NCI-H2029 (cell line): Measurements from ENCODE around the gene BCDIN3D.
"Not testable (repeated sequence)": the region's sequence is repeated elsewhere in the genome, so short reads cannot be mapped to it uniquely, and the experiment has no call there.

Experiments used
- DNase-seq: peaks from one replicate; lab custom pipeline; 2025; lab: John Stamatoyannopoulos, UW

The BCDIN3D gene

DNA sequence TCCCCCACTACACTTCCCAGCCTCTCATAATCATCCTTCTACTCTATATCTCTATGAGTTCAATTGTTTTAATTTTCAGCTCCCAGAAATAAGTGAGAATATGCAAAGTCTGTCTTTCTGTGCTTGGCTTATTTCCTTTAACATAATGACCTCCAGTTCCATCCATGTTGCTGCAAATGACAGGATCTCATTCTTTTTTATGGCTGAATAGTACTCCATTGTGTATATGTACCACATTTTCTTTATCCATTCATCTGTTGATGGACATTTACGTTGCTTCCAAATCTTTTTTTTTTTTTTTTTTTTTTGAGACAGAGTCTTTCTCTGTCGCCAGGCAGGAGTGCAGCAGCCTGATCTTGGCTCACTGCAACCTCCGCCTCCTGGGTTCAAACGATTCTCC, 13.0 kb upstream of the BCDIN3D start:
- DNase-seq = not testable (repeated sequence)

DNA sequence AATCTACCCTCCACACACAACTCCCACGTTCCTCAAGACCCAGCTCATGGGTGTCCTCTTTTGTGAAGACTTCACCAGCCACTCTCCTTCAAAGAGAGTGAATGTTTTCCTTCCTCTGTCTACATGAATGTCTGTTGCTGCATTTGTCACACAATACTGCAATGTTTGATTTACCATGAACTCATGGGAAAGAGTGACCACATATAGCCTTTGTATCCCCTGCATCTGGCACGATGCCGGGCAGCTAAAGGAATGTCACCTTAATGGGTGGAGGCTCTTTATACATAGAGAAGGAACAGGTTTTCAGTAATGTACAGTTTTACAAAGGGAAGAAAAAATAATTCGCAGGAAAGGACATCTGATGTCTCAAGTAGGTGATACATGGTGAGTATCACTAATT, 12.1 kb upstream of the BCDIN3D start:
- no peak for DNase-seq

DNA sequence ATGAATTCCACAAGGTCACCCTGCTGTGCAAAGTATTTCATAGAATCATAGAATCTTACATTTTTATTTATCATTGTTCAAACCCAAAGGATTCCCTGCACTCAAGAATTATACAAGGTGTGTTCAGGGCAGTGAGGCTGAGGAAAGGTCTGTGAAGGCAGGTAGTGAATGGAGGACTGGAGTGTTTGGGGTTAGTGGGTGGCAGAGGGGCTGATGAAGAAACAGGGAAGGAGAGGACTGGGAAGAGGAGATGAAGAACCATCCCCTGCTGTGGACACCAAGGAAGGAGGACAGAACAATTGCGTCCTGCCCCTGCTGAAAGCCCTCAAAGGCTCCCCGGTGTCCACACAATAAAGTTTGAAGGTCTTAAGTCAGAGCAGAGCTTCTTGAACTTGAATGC, 10.8 kb upstream of the BCDIN3D start:
- no peak for DNase-seq

DNA sequence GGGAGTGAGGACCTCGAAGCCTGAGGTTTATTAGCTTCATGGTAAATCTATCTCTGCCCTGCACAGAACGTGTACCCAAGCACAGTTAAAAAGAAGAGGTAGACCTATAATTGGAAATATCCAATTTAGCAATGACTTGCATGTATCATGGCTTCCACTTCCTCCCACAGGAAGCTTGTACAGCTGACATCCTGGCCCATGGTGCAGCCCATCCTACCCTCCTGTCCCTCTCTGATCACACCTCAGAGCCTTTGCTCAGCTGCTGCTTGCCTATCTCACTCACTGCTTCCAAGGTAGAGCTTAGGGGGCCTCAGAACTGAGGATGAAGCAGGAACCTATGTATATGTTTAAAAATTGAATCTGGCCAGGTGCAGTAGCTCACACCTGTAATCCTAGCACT, 4.3 kb upstream of the BCDIN3D start:
- DNase-seq = no peak

DNA sequence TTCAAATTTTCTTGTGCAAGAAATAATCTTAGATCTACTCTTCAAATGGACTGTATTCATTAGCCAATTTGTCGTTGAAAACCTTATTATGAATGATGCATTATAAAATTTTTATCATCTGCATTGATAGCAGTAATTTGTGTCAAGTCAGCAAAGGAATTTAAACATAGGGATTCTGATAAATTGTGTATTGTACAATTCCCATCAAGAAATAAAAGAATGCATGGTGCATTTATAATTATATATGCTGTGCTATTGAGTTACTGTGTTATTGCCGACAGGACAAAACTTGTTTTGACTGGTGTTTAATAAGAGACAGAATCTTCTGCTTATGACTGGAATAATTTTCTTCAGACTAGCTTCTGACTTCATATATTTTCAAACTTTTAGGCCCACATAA, 3.1 kb upstream of the BCDIN3D start:
- no peak for DNase-seq

DNA sequence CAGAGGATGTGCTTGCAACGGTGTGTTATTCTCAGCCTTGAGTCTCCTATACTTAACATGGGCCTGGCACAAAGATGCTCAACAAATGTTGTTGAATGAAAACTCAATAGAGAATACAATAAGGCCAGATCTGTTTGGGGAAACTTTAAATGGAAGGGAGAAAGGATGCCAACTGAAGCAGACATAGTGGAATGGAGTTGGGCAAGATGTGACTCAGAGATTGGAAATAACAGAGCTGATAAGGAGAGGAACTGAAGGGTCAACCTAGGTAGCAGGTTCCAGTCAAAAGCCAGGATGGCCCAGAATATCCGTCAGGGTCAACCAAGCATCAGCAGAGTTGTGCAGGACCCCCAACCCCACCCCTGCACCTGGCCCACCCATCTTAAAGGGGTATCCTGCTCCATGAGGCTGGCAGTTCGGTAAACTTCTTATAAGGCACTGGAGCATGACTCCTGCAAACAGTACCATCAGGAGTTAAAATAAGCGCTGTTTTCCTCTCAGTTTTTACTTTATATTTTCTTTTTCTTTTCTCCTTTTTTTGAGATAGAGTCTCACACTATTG, 1.1 kb upstream of the BCDIN3D start:
- DNase-seq = no peak

DNA sequence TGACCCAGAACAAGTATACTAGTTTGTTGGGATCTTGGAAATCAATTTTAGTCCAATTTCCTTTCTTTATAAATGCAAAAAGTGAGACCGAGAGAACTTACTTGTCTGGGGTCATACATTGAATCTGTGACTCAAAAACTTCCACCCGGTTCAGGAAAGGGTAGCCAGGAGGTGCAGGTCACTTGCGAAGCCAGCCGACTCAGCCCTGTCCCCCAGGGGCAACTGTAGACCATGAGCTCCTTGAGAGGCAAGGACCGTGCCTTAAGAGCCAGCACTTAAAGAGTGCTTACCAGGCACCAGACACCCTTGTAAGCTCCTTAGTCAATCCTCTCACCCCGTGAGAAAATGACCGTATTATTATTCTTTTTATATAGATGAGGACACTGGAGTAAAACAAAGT, 505 bp upstream of the BCDIN3D start:
- no peak for DNase-seq

DNA sequence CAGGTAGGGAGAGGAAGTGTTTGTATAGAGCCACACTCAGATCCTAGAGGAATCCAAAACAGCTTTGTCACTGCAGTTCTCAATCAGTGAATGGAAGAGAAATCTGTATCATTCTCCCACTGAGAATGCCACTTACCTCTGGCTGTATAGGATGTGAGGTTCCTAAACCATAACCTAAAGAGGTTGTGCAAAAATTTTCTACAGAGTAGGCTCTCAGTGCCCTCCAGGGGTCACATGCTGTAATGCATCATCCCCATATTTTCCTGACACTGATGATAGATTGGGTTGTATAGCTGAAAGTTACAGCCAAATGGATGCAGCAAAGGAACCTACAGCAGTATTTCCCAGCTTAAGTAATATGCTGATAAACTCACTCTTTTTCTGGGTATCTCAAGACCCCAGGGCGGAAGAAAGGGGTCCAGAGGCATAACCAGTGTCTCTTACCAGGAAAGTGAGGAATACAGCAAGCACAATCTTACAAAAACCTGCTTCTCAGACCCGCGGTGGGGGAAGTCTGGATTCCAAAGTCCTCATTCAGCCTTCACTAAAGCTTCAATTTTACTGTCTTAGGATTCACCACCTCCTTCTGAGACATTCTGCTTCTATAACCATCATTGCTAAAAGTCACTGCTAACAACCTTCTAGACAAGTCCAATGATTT, 3.8 kb downstream of the BCDIN3D start:
- DNase-seq = no peak

DNA sequence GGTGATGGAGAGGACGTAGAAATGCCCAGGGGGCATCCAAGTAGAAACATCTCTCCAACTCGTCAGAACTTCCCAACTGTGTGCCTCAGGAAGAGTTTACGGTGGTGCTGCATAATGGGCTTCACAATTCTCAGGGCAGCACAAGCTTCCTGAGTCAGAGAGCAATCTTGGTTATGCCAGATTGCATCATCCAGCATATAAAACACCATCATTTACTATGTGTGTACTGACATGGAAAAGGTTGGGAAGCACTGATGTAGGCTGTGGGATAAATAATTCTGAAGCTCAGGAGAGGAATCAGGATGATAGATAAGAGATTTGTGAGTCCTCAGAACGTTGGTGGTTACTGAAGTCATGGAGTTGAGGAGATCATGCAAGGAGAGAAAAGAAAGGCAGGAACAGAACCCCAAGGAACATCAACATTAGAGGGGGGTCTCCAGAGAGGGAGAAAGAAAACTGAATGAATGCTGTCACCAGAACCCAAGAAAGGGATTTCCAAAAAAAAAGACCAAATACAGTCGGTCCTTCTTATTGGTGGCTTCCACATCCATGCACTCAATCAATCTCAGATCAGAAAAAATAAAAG, 10.0 kb downstream of the BCDIN3D start:
- no peak for DNase-seq

DNA sequence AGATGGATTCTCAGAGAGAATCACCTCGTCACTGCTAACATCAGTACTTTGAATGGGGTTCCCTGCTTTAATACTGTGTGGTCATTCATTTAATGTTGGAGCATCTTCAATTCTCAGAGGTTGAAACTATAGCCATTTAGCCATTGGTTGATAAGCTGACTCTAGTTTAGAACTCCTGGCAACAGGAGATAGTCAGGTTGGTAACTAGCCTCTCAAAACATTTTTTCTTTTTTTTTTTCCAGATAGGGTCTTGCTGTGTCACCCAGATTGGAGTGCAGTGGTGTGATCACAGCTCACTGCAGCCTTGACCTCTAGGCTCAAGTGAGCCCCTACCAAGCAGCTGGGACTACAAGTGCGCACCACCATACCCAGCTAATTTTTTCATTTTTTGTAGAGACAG, 11.2 kb downstream of the BCDIN3D start:
- DNase-seq = no peak

DNA sequence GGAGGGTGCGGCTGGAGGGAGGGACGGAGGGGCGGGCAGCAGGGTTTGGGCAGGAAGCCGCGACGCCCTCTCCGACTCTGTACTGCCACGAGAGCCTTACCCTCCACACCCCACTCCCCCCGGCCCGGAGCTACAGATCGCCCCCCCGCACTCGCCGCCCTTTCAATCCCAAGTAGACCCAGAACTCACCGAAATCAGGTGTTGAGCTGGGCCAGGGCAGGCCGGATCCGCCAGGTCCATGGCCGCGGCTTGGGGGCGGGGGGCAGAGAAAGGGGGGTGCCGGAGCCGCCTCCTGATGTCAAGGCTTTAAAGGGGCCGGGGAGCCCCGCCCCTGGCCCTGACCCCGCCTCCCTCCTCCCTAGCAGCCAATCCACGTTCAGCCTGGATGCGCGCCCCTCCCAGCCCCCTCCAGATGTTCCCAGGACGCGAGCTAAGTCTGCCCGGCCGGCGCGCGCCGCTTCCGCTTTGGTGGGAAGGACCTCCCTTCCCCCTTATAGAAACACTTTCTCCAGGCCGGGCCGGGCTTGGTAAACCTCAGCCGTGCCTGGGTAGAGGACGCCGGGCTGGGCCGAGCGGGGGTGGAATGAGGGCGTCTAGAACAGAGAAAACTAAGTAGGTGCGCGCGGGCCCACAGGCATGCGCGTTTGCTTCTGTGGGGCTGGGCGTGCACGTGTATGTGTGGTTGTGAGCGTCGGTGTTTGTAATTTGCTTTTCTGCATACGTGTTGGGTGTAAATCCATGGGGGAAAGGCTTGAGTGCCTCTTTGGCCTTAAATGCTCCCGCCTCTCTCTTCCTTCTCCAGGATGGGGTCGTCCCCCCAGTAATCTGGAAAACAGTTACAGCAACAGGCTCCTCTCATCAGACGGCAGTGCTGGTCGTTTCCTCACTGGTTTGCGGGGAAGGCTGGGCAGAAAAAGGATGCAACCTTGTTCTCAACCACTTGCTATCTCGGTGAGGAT, 14.5 kb downstream of the BCDIN3D start, which contains the start of gene NCKAP5L:
NCKAP5L (minus strand) TSS at position 281 of the 959 bp plus-strand sequence. CDS start 24,369 bp downstream, outside the sequence.
- DNase-seq = peak; percentile 90

DNA sequence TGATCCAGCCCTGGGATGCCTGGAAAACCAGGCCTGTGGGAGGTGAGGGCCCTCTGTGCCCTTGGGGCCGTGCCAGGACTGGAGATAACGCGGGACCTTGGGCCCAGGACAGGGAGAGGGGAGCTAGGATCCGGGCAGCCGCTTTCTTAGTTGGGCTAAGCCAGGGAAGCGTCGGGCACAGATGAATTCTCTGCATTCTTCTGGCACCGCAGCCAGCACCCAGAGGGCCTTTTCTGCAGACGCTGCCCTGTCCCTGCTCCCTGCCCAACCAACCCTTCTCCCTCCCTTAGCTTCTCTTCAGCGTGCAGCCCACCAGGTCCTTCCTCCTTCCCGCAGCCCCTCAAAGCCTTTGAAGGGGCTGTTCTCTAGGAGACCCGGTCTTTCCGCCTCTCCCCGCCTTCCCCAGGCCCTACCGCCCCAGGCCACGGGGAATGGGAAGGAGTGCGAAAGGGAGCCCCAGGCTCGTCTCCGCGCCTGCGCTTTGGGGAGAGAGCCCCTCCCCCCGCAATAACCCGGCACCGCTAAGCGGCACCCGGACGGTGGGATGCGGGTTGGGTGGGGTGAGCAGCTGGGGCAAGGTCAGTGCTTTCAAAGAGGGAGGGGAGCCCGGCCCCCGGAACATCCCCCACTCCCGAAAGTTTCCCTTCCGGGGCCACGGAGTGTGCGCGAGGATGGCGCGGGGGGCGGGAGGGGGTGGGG, 15.4 kb downstream of the BCDIN3D start:
- no peak for DNase-seq

DNA sequence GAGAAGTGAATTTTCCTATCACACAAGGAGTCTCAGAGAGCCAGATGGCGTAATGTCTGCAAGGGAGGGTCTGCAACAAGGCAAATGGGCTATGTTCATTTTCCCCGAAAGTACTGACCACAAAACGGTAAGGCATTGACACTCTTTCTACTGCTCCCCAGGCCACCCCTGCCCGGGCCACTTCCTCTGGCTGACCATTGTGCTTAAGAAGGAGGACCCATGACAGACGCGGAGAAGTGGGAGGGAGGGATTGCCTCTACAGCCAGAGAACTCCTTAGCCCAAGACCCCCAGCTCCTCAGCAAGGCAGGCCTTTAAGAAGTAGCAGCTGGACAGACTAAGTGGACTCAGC, 15.9 kb downstream of the BCDIN3D start:
- DNase-seq = no peak

DNA sequence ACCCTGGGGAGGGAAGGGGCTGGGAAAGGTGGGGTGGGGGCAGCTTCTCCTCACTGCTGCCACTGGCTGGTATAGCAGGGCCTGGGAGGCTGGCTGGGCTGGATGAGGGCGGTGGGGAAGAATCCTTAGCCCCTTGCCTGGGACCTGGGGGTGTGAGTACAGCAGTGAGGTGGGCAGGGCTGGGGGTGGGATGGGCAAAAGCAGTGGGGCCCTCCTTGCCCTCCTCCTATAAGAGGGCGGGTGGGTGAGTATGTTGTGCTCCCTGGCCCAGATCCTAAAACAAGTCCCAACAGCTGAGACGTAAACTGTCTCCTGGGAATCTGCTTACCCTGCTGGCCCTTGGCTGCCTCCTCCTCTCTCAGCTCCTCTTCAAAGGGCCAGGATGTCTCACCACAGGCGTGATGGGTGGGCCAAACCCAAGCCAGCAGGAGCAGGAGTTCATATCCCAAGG, 16.9 kb downstream of the BCDIN3D start:
- no peak for DNase-seq

DNA sequence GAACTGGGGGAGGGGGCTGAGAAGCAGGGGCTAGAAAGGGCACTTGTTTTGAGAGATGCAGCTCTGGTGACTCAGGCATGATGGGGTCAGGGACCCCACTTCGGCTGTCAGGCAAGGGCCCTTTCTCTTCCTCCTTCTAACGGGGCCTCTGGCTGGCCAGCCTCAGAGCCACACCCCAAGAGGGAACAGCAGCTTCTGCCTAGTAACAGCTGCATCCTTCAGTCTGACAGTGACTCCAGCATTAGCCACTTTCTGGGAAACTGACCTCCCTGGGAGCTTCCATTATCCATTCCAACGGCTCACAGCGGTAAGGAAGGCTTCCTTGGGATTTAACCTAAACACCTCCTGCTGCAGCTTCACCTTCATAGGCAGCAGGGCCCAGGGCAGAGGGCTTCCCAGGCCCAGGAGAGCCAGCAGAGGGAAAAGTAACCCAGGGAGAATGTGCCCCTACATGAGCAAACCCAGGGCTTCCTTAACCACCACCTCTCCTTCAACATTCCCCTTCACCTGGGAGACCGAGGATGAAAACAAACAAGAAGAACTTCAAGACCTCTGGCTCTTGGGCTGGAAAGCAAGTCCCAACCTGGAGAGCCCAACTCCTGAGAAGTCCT, 17.4 kb downstream of the BCDIN3D start:
- DNase-seq = no peak

DNA sequence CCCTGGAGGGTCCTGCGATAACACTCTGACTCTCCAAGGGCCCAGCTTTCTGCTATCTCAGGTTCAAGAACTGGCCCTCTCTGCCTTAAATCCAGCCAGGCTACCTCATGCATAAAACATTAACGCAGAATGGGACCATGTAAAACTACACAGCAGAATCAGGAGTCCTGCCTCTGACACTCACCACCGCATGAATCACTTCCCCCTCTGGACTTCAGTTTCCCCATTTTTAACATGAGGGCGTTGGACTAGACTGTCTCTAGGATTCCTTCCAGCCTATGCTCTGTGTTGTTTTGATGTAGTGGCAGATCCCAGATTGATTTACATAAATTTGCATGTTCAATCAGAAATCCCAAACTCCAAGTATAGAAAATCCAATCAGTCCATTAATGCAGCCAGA, 18.0 kb downstream of the BCDIN3D start:
- no peak for DNase-seq

DNA sequence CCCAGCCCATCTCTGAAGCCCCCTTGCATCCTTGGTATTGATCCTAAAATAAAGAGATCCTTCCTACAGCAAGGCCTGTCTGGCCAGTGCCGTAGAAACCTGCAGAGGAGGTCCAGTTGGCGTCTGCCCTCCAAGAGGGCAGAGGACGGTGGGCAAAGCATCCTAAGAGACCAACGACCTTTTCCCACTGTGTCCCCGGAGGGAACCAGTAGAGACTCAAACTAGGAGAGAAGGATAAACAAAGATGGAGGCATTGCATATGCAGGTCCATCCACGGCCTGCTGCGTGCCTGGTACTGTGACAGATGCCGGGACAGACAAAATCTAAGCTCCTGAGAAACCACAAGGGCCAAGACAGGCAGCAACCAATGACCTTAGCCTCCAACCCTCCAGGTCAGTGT, 18.5 kb downstream of the BCDIN3D start:
- DNase-seq = no peak

DNA sequence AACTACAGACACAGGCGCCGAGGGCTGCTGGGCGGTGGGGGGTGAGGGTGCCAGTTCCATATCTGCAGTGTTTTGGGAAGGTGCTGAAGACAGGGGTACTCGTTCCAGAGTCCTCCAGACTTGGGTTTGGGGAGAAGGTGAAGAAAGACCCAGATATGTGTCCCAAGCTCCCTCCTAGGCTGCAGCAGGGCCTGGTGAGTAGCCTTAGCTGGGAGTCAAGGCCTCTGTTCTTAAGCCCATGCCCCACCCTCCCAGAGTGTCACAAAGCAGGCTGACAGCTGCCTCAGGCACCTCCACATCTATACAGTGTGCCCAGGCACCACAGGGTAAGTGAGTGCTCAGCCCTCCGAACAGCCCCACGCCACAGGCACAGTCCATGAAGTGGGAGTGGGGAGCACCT, 19.0 kb downstream of the BCDIN3D start:
- no peak for DNase-seq

DNA sequence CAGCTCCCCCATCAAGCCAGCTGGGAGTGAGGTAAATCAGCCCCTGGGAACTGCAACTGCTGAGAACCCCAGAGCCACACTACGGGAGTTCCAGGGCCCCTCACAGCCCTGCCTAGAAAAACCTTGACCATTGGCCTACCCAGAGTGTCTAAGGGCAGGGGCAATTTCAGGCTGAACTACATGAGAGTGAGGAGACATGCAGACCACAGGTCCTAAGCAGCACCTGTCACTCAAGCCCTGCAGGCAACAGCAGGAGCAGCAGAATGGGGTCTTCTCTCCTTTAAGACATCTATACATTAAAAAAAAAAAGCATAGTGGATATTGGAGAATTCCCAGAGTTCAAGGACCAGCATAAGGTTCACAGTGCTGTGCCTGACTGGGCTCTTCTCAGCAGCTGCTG, 19.6 kb downstream of the BCDIN3D start:
- DNase-seq = no peak

DNA sequence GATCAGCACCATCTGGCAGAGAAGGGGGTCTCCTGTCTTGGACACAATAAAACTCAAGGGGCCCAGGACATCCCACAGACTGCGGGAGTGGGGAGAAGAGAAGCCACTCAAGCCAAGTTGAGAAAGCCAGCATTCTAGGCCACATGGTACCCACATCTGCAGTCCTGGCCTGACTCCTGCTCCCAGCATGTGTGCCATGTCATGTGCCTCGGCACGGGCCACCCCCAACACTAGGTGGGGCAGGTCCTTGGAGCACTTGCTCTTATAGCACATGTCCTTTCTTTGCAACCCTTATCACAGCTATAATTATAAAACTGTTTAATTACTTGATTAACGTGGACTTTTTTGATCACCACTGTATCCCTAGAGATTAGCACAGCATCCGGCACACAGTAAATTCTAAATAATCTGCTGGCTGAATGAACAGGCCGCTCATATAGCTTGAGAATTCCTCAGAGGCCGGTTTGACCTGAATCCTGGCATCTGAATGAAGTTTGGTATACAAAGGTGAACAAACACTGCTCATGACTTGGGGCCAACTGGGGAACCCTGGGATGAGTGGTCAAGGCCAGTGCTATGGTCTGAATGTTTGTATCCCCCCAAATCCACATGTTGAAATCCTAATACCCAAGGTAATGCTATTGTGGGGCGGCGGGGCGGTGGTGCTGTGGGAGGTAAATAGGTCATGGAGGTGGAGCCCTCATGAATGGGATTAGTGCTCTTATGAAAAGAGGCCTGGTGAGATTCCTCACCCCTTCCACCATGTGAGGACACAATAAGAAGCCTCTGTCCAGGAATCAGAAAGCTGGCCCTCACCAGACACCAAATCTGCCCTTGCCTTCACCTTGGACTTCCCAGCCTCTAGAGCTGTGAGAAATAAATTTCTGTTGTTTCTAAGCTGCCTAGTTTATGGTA, 21.3 kb downstream of the BCDIN3D start:
- DNase-seq = no peak
